Liver (tissue), 3 donors: ENCODE results near the gene ZNRD2.

Experiments used
- ATF3 ChIP-seq: IDR thresholded peaks from 2 replicates; pipeline ENCODE4 v1.6.1; 2016; ENCODE audit warnings: antibody characterized with exemption
- CTCF ChIP-seq: fragments of 150-350 bp; IDR thresholded peaks from 2 replicates; pipeline ENCODE4 v1.5.1; 2017; ENCODE audit warnings: improper control_type of control experiment, low read depth, low read length; ENCODE audit not compliant: missing input control
- EGR1 ChIP-seq, 2 donors: IDR thresholded peaks; 2 replicates each; pipeline ENCODE4 v1.6.1; 2016 to 2018; ENCODE audit warnings: antibody characterized with exemption in 2 of 2, low read depth in 2 of 2
- MAX ChIP-seq: IDR thresholded peaks from 2 replicates; pipeline ENCODE4 v1.6.1; 2016; ENCODE audit warnings: antibody characterized with exemption
- RAD21 ChIP-seq, 2 donors: IDR thresholded peaks; 2 replicates each; pipeline ENCODE4 v1.6.1; 2016; ENCODE audit warnings: antibody characterized with exemption in 2 of 2, mild to moderate bottlenecking in 2 of 2
- SP1 ChIP-seq: IDR thresholded peaks from 2 replicates; pipeline ENCODE4 v1.6.1; 2018; ENCODE audit warnings: antibody characterized with exemption, mild to moderate bottlenecking
- donor health status: healthy.
- donor health status: healthy.

DNA sequence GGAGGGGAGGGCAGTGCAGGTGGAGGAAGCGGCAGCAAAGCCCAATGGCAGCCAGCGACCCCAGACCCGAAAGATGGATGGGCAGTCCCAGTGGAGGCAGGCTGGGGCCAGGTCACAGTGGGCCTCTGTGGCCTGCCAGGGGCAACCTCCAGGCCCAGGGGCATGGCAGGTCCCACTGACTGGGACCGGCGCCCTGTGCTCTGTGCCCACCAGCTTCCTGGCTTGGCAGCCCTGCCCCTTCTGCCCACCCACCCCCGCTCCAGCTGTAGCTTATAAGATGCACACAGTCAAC is 29.6 kb downstream of the ZNRD2 start:
- no peak for TF ChIP-seq CTCF
- TF ChIP-seq SP1, result no peak
- no peak for TF ChIP-seq RAD21 (IDR thresholded peaks at IDR 0.05)
- no peak for TF ChIP-seq EGR1 (IDR thresholded peaks at IDR 0.05; ENCODE audit: low read depth in 2 of 2)
- no peak for TF ChIP-seq ATF3
- TF ChIP-seq MAX, result no peak
